Suprapubic skin (tissue), 4 donors: ENCODE results near the gene LRBA.

Experiments
- CTCF ChIP-seq, 2 donors: fragments of 200-600 bp in 1 of 2; fragments of 450-650 bp in 1 of 2; sonication (generic) in 1 of 2; IDR thresholded peaks; one replicate each; pipeline ENCODE4 v1.5.1; 2016 to 2019; ENCODE audit warnings: antibody characterized with exemption in 2 of 2, mild to moderate bottlenecking in 1 of 2, moderate library complexity in 1 of 2
- POLR2A ChIP-seq, 2 donors: fragments of 450-650 bp; IDR thresholded peaks; one replicate each; pipeline ENCODE4 v1.6.1; 2017; ENCODE audit warnings: antibody characterized with exemption in 2 of 2, mild to moderate bottlenecking in 2 of 2, moderate library complexity in 2 of 2
- POLR2AphosphoS5 ChIP-seq, 3 donors: sonication (generic); formaldehyde crosslinking; IDR thresholded peaks; one replicate each; pipeline ENCODE4 v1.6.1; 2017; ENCODE audit warnings: antibody characterized with exemption in 3 of 3

DNA sequence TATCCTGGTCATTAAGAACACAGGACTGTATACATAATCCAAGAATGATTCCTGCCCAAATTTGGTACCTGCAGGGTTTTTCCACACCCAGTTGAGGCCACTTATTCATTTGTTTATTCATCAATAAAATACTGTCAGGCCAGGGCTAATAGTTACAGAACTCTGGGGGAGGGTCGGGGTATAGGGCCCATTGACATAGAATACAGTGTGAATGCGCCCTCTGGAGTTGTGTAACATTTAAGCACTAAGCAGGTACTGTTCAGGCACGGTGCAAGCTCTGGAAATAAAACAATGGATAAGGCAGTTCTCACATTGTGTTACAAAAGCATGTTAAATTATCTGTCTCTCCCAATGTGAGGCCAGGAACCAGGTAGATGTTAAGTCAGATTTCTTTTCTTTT, 30.8 kb upstream of the LRBA start:
- TF ChIP-seq CTCF (IDR thresholded peaks at IDR 0.05) (no peak), POLR2AphosphoS5 (IDR thresholded peaks at IDR 0.05) (no peak), POLR2A (IDR thresholded peaks at IDR 0.05) (no peak)
